ENCODE results near the gene EIF4E2. TPM values are rescaled to one million over a fixed set of nuclear protein-coding genes. Genes with fewer than 3 reads are reported as not detected.

EIF4E2 gene
- total and polyA plus RNA-seq, 2 donors (not counting 3 experiments of a cell fraction or from before 2014, with no cell fraction given) = 50.0 to 96.5 TPM

DNA sequence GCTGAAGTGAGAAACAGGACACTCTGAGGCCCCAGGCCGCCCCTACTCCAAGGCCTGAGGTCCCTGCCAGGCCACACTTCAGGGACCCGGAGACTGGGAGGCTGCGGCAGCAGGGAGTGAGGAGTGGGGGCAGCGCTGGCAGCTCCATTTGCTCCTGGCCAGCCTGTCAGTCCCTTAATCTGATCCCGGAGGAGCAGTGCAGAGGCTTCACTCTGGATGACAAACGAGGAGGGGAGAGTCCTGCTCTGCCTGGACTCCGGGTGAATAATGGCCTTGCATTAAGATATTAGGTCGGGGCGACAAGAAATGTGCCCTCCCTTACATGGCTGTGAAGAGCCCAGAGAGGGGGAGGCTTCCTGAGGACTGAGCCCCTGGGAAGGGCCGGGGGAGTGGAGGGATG is 44.6 kb upstream of the EIF4E2 start:
- FAIRE-seq = no peak
- no peak for DNase-seq (ENCODE audit: low read depth, low spot score)
- H3K9me1 ChIP-seq (replicated peaks; ENCODE audit: control insufficient read depth, extremely low read depth, insufficient read depth, low read length) = no peaks in the 10 kb centered on the region
- H3K27ac ChIP-seq (ENCODE audit: insufficient read depth, low read depth, low read length) = no peak overlapping the region
- H2AFZ ChIP-seq (ENCODE audit: low read depth, low read length) = no peak overlapping the region
- H3K4me1 ChIP-seq (ENCODE audit: control insufficient read depth, extremely low read depth, insufficient read depth, low read length) = no peaks in the 10 kb centered on the region
- no peak for TF ChIP-seq POLR2A (IDR thresholded peaks at IDR 0.05; ENCODE audit: low read depth, low read length)
- TF ChIP-seq EZH2 (IDR thresholded peaks at IDR 0.05; ENCODE audit: borderline replicate concordance, low read depth, low read length, severe bottlenecking) = peak; percentile 16
- H3K4me3 ChIP-seq (replicated peaks in 1 of 3; ENCODE audit: insufficient read depth in 1 of 3, low read depth in 1 of 3, low read length in 3 of 3) = no peak overlapping the region
- H3K79me2 ChIP-seq (ENCODE audit: control insufficient read depth, insufficient read depth, low read length) = no peaks in the 10 kb centered on the region
- H3K36me3 ChIP-seq (ENCODE audit: control insufficient read depth in 2 of 2, extremely low read depth in 1 of 2, insufficient read depth in 2 of 2, low read length in 2 of 2) = no peaks in the 10 kb centered on the region
- H3K9me3 ChIP-seq (replicated peaks; ENCODE audit: control insufficient read depth, insufficient read depth, low read length) = no peaks in the 10 kb centered on the region
- ChIA-PET CTCF (no interaction called here), POLR2A (no interaction called here)
- no TSS peak for BruUV-seq (replicated peaks)
- dilution Hi-C loops (cut with MboI; ENCODE audit: extremely low pct_ligation_motif_present, low sequenced_read_pairs) (no loop called here), intact Hi-C loops (cut with micrococcal nuclease) (no loop called here)
- no peak overlapping the region for H3K9ac ChIP-seq (replicated peaks; ENCODE audit: extremely low read depth, insufficient read depth, low read length)
- no peaks in the 10 kb centered on the region for H4K20me1 ChIP-seq (replicated peaks; ENCODE audit: control insufficient read depth, extremely low read depth, insufficient read depth, low read length)
- no peak overlapping the region for H3K4me2 ChIP-seq (ENCODE audit: insufficient read depth, low read length)
- peaks cover 35 to 36% of the 10 kb centered on the region in 2 experiments for H3K27me3 ChIP-seq (ENCODE audit: control insufficient read depth in 2 of 2, insufficient read depth in 2 of 2, low read length in 2 of 2)

DNA sequence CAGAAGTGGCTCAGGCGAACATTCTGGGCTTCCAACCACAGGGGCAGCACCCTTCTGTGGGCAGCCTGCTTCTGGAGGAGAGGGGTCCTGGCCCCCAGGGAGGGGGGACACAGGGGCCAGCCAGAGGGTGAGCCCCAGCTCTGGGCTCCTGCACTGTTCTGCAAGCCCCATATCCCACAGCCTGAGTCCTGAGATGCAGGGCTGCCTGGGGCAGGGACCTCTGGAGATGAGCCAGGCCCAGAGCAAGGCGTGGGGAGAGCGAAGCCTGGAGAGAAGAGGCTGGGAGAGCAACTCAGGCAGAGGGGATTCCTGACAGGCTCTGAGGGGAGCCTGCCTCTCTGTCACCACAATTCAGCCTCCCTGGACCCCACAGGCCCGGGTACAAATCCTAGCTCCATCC is 43.8 kb upstream of the EIF4E2 start:
- Histone ChIP-seq H3K27ac (ENCODE audit: insufficient read depth, low read depth, low read length) (no peak overlapping the region), H3K9me1 (replicated peaks; ENCODE audit: control insufficient read depth, extremely low read depth, insufficient read depth, low read length) (no peaks in the 10 kb centered on the region), H3K9me3 (replicated peaks; ENCODE audit: control insufficient read depth, insufficient read depth, low read length) (no peaks in the 10 kb centered on the region), H3K79me2 (ENCODE audit: control insufficient read depth, insufficient read depth, low read length) (no peaks in the 10 kb centered on the region), H3K9ac (replicated peaks; ENCODE audit: extremely low read depth, insufficient read depth, low read length) (no peak overlapping the region), H3K4me1 (ENCODE audit: control insufficient read depth, extremely low read depth, insufficient read depth, low read length) (no peaks in the 10 kb centered on the region), H3K36me3 (ENCODE audit: control insufficient read depth in 2 of 2, extremely low read depth in 1 of 2, insufficient read depth in 2 of 2, low read length in 2 of 2) (no peaks in the 10 kb centered on the region), H3K4me2 (ENCODE audit: insufficient read depth, low read length) (no peak overlapping the region), H2AFZ (ENCODE audit: low read depth, low read length) (no peak overlapping the region), H3K27me3 (ENCODE audit: control insufficient read depth in 2 of 2, insufficient read depth in 2 of 2, low read length in 2 of 2) (peaks cover 35% of the 10 kb centered on the region in 2 experiments), H3K4me3 (replicated peaks in 1 of 3; ENCODE audit: insufficient read depth in 1 of 3, low read depth in 1 of 3, low read length in 3 of 3) (no peak overlapping the region), H4K20me1 (replicated peaks; ENCODE audit: control insufficient read depth, extremely low read depth, insufficient read depth, low read length) (no peaks in the 10 kb centered on the region)
- dilution Hi-C loops (cut with MboI; ENCODE audit: extremely low pct_ligation_motif_present, low sequenced_read_pairs) (no loop called here), intact Hi-C loops (cut with micrococcal nuclease) (no loop called here)
- ChIA-PET POLR2A (no interaction called here), CTCF (no interaction called here)
- no peak for DNase-seq (ENCODE audit: low read depth, low spot score)
- BruUV-seq (replicated peaks) = no TSS peak
- TF ChIP-seq, protein P1, sequence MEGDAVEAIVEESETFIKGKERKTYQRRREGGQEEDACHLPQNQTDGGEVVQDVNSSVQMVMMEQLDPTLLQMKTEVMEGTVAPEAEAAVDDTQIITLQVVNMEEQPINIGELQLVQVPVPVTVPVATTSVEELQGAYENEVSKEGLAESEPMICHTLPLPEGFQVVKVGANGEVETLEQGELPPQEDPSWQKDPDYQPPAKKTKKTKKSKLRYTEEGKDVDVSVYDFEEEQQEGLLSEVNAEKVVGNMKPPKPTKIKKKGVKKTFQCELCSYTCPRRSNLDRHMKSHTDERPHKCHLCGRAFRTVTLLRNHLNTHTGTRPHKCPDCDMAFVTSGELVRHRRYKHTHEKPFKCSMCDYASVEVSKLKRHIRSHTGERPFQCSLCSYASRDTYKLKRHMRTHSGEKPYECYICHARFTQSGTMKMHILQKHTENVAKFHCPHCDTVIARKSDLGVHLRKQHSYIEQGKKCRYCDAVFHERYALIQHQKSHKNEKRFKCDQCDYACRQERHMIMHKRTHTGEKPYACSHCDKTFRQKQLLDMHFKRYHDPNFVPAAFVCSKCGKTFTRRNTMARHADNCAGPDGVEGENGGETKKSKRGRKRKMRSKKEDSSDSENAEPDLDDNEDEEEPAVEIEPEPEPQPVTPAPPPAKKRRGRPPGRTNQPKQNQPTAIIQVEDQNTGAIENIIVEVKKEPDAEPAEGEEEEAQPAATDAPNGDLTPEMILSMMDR (IDR thresholded peaks at IDR 0.05; ENCODE audit: extremely low read depth in 1 of 2, insufficient read depth in 1 of 2, low read depth in 1 of 2, low read length in 2 of 2) = no peak
- TF ChIP-seq JUN (IDR thresholded peaks at IDR 0.05; ENCODE audit: borderline replicate concordance, insufficient read depth, insufficient read length, low read depth) (no peak), FOS (IDR thresholded peaks at IDR 0.05; ENCODE audit: borderline replicate concordance, insufficient read depth, low read length) (no peak), POLR2AphosphoS5 (IDR thresholded peaks at IDR 0.05; ENCODE audit: insufficient read depth, low read depth, low read length) (no peak), MYC (IDR thresholded peaks at IDR 0.05; ENCODE audit: low read depth, low read length) (no peak), GATA2 (IDR thresholded peaks at IDR 0.05; ENCODE audit: insufficient read depth, insufficient read length, low read depth, low read length) (no peak), EZH2 (IDR thresholded peaks at IDR 0.05; ENCODE audit: borderline replicate concordance, low read depth, low read length, severe bottlenecking) (no peak), POLR2A (IDR thresholded peaks at IDR 0.05; ENCODE audit: low read depth, low read length) (no peak)
- TF ChIP-seq, protein P2, sequence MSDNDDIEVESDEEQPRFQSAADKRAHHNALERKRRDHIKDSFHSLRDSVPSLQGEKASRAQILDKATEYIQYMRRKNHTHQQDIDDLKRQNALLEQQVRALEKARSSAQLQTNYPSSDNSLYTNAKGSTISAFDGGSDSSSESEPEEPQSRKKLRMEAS (IDR thresholded peaks at IDR 0.05; ENCODE audit: insufficient read depth, insufficient read length) = no peak
- no peak for FAIRE-seq

Measured in endothelial cell of umbilical vein (primary cell).